GM18508 (cell line): ENCODE data around the gene TELO2.

Experiments used
- ATAC-seq: cut with Tn5 transposase; IDR thresholded peaks from one replicate; pipeline ENCODE4 v1.9.1; 2021; ENCODE audit warnings: moderate number of reproducible peaks; ENCODE audit not compliant: insufficient read depth, unreplicated experiment

The TELO2 gene

GRCh38 chr16:1548727-1549126 is 55.6 kb downstream of the TELO2 start:
- no peak for ATAC-seq

- ATAC-seq = no peak
Measured at GRCh38 chr16:1550069-1550468, 56.9 kb downstream of the TELO2 start.

GRCh38 chr16:1550696-1551095 is 57.5 kb downstream of the TELO2 start:
- ATAC-seq = no peak

- no peak for ATAC-seq
Measured at GRCh38 chr16:1551166-1551565, 58.0 kb downstream of the TELO2 start.

GRCh38 chr16:1552129-1552528 is 59.0 kb downstream of the TELO2 start:
- ATAC-seq = no peak

GRCh38 chr16:1553946-1554825 is 61.0 kb downstream of the TELO2 start:
- ATAC-seq = no peak

GRCh38 chr16:1554826-1555445 is 61.8 kb downstream of the TELO2 start:
- ATAC-seq = no peak

GRCh38 chr16:1556254-1556653 is 63.1 kb downstream of the TELO2 start:
- ATAC-seq = no peak

- ATAC-seq = no peak
Measured at GRCh38 chr16:1557074-1557473, 63.9 kb downstream of the TELO2 start.

GRCh38 chr16:1557576-1557975 is 64.4 kb downstream of the TELO2 start:
- no peak for ATAC-seq

GRCh38 chr16:1559446-1559975 is 66.4 kb downstream of the TELO2 start:
- no peak for ATAC-seq
